WERI-Rb-1 (cell line): Measurements from ENCODE around the gene EZH2.

Experiments used
- DNase-seq: peaks from one replicate; pipeline ENCODE4 v3.0.0-alpha.2; 2020
- H3K27ac ChIP-seq: fragments of 250-450 bp; sonication (Bioruptor Pico); 2 replicates; pipeline ENCODE4 v1.5.1; 2020; ENCODE audit warnings: mild to moderate bottlenecking, moderate library complexity
- H3K27me3 ChIP-seq: fragments of 250-450 bp; sonication (Bioruptor Pico); 2 replicates; pipeline ENCODE4 v1.5.1; 2021; ENCODE audit warnings: mild to moderate bottlenecking, low read depth, moderate library complexity; ENCODE audit not compliant: insufficient read depth, severe bottlenecking
- H3K36me3 ChIP-seq: fragments of 250-450 bp; sonication (Bioruptor Pico); 2 replicates; pipeline ENCODE4 v1.5.1; 2020; ENCODE audit warnings: mild to moderate bottlenecking, moderate library complexity
- H3K4me3 ChIP-seq: 2 replicates; pipeline ENCODE4 v1.5.1; 2011; ENCODE audit warnings: low read depth, mild to moderate bottlenecking, control low read depth, low read length
- H3K9me3 ChIP-seq: fragments of 250-450 bp; sonication (Bioruptor Pico); 2 replicates; pipeline ENCODE4 v1.5.1; 2021; ENCODE audit warnings: mild to moderate bottlenecking, moderate library complexity; ENCODE audit not compliant: severe bottlenecking
- TF ChIP-seq, protein P1 (sequence below): IDR thresholded peaks from 2 replicates; pipeline ENCODE4 v1.5.1; 2011; ENCODE audit warnings: low read depth, mild to moderate bottlenecking, control low read depth, inconsistent platforms, low read length

EZH2 gene

DNA sequence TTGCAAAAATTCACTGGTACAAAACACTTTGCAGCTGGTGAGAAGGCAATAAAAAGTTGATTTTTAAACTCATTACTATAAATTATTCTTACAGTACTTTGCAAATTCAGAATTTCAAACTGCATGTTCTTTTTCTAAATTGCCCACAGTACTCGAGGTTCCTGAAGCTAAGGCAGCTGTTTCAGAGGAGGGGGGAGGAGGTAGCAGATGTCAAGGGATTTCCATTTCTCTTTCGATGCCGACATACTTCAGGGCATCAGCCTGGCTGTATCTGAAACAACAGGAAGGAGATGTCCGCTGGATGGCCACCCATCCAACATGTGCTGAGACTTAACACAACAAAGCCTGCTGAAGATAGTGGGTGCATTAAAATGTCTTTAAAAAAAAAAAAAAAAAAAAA is 76.7 kb downstream of the EZH2 start:
- peaks cover 79% of the 10 kb centered on the region for H3K36me3 ChIP-seq
- H3K4me3 ChIP-seq, result no peak overlapping the region
- no peak overlapping the region for H3K27ac ChIP-seq
- no peaks in the 10 kb centered on the region for H3K27me3 ChIP-seq
- no peaks in the 10 kb centered on the region for H3K9me3 ChIP-seq
- no peak for DNase-seq
- TF ChIP-seq, protein P1, sequence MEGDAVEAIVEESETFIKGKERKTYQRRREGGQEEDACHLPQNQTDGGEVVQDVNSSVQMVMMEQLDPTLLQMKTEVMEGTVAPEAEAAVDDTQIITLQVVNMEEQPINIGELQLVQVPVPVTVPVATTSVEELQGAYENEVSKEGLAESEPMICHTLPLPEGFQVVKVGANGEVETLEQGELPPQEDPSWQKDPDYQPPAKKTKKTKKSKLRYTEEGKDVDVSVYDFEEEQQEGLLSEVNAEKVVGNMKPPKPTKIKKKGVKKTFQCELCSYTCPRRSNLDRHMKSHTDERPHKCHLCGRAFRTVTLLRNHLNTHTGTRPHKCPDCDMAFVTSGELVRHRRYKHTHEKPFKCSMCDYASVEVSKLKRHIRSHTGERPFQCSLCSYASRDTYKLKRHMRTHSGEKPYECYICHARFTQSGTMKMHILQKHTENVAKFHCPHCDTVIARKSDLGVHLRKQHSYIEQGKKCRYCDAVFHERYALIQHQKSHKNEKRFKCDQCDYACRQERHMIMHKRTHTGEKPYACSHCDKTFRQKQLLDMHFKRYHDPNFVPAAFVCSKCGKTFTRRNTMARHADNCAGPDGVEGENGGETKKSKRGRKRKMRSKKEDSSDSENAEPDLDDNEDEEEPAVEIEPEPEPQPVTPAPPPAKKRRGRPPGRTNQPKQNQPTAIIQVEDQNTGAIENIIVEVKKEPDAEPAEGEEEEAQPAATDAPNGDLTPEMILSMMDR, result no peak

DNA sequence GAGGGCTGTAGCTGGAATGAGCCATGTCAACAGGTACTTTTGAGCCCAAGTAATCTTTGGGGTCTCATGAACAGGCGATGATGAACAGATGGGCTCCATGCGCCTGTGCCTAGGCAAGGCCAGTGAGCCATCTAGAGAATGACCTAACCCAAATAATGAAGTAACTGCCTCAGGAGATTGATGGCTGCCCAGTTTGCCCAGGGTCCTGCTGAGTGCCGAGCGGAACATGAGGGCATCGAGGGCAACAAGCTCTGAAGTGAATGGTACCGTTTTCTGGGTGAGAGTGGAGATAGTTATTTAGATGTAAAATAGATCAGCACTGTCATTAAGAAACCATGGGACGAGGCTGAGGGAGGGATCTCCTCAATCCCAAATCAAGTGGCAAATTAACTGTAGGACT is 77.9 kb downstream of the EZH2 start:
- H3K36me3 ChIP-seq, result peaks cover 79% of the 10 kb centered on the region
- no peaks in the 10 kb centered on the region for H3K27me3 ChIP-seq
- no peak overlapping the region for H3K27ac ChIP-seq
- DNase-seq, result no peak
- TF ChIP-seq, protein P1, result no peak
- H3K9me3 ChIP-seq, result no peaks in the 10 kb centered on the region
- H3K4me3 ChIP-seq, result no peak overlapping the region

DNA sequence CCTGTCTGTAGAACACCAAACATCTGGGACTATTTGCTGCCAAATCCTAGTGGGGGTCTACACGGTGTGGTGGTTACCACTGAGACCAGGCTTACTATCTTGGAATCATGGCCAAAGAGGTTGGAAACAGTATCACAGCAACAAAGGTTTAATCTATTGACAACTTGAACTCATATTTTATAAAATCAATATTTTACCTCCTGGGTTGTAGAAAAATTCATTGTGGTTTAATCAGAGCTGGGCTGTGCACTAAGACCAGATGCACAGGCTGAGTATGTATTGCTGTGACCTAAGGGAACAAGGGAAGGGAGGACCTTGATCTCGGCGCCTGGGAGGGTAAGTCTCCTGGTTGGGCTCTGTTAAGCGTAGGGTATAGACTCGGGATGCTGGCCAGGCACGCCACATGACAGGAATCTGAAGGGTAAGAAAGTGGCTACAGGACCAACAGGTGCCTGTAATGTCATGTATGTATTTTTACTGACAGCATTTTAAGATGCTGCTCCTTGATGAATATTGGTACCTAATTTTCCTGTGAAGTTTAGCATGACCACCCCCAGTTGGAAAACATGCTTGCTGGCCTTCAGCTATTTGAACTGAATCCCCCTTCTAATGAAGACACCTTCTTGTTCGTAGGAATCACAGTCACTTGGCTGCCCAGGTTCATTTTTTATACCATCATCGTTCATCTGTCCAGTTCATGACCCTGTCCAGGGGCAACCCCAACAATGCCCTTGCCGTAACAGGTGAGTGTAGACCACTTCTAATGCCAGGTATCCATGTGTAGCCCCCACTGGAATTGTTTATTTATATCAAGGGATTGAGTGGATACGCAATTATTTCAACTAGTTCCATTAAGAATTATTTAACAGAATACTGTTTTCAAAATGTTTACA is 79.5 kb downstream of the EZH2 start:
- peaks cover 79% of the 10 kb centered on the region for H3K36me3 ChIP-seq
- DNase-seq, result no peak
- H3K9me3 ChIP-seq, result no peaks in the 10 kb centered on the region
- TF ChIP-seq, protein P1, result no peak
- H3K4me3 ChIP-seq, result no peak overlapping the region
- no peaks in the 10 kb centered on the region for H3K27me3 ChIP-seq
- H3K27ac ChIP-seq, result no peak overlapping the region

DNA sequence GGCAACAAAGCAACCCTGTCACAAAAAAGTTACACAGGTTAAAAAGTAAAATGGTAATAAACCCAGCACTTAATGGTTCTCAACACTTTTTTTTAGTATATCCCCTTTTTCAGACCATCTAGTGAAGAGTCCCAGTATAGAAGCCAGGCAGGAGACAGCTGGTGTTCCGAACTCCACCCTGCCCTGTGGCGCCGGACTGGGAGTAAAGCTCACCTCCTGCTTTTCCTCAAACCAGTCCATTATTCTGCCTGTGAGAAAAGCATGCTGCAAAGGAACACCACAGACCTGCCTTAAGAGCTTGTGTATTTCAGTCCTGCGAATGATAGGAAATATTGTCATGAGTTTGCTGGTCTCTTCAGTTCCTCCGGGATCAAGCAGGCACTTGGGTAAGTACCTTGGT is 81.0 kb downstream of the EZH2 start:
- no peak for DNase-seq
- Histone ChIP-seq H3K4me3 (no peak overlapping the region), H3K36me3 (peaks cover 79% of the 10 kb centered on the region), H3K27ac (no peak overlapping the region; the same call in 1 of the 2 replicates), H3K9me3 (no peaks in the 10 kb centered on the region), H3K27me3 (no peaks in the 10 kb centered on the region)
- TF ChIP-seq, protein P1, result no peak

DNA sequence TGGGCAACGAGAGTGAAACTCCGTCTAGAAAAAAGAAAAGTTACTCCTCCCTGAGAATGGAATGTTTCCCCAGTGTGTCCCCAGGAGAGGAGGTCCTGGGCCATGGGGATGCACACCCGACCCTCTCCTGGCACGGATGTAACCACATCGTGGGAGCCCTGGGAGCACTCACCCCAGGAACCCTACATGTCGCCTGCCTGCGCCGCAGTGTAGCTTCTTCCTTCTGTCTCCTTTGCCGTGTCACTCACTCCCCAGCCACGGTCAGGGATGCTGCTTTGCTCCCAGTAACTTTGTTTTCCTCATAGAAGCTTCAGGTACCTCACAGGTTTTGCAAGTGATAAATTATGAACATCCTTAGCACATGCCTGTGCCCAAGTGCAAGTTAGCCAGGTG is 82.0 kb downstream of the EZH2 start:
- Histone ChIP-seq H3K27ac (no peak overlapping the region), H3K9me3 (no peaks in the 10 kb centered on the region), H3K27me3 (no peaks in the 10 kb centered on the region), H3K4me3 (no peak overlapping the region), H3K36me3 (peaks cover 74% of the 10 kb centered on the region)
- TF ChIP-seq, protein P1, result no peak
- DNase-seq, result no peak
